SH-SY5Y (cell line): ENCODE data around the gene RUNDC1.
A peak's percentile ranks its signal among the peaks of the same experiment; 100 is the strongest.

Experiments used
- GATA2 ChIP-seq: IDR thresholded peaks from 2 replicates; pipeline ENCODE4 v1.6.1; 2011; ENCODE audit warnings: mild to moderate bottlenecking, low read depth, low read length
- GATA3 ChIP-seq: IDR thresholded peaks from 2 replicates; pipeline ENCODE4 v1.6.1; 2011; ENCODE audit warnings: low read depth, mild to moderate bottlenecking, low read length, moderate library complexity

The RUNDC1 gene

DNA sequence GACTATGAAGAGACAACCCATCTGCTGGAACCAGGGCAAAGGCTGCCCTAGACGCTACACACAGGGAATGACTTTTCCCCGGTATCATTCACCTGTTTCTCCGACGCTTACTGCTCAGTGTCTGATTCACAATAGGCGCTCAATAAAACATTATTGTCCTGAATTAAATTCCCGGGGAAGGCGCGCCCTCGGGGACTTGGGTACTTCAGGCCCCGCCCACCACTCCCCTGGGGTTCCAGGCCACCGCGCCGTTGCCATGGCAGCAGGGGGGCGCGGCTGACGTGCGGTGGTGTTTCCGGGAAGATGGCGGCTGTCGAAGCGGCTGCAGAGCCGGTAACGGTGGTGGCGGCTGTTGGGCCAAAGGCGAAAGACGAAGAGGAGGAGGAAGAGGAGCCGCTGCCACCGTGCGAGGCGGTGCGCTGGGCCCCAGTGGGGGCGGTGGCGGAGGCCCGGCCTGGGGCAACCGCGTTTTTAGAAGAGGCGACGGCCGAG, at the start of gene RUNDC1:
RUNDC1 (plus strand) TSS at position 292 of the 492 bp plus-strand sequence; CDS start at position 304, 12 bp downstream.
- TF ChIP-seq GATA2 (no peak), GATA3 (no peak)

DNA sequence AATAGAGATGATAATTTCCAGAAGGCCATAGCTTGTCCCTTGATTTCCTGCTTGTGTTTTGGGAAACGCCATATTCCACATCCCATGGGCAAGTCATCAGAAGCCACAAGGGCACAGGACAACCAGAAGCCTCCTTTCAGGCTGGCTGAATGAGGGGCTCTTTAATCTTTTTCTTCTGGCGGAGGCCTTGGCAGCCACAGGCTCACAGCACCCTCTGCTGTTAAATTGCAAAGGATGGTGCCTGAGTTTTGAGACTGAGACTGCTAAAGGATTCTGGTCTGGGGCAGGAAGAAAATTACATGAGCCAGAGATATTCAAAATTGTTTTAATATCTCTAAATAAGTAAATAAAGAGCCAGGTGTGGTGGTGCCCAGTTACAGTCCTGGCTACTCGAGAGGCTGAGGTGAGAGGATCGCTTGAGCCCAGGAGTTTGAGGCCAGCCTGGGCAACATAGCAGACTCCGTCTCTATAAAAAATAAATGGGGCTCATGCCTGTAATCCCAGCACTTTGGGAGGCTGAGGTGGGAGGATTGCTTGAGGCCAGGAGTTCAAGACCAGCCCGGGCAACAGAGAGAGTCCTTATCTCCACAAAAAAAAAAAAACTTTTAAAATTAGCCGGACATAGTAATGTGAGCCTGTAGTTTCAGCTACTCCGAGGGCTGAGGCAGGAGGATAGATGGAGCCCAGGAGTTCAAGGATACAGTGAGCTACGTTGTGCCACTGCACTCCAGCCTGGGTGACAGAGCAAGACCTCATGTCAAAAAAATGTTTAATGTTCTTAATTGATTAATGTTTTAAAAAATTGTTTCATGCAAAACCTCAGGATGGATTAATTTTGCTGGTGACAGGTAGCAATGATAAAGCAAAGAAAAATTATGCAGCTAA, 42.4 kb upstream of the RUNDC1 start:
- TF ChIP-seq GATA3, result no peak
- no peak for TF ChIP-seq GATA2

DNA sequence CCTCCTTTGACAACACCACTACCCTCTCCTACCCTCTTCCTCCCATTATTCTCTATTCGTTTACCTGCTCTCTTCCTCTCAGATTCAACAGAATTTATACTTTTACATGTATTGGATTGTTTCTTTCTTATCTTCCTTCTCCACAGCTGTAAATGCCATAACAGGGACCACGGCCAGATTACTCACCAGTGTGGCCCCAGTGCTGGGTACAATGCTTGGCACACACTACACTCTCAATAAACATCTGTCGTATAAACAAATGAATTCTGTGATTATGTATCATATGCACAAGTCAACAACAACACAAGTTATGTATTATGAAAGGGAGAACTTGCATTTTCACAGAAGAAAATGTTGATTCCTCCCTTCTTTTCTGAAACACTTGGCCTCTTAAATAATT, 36.2 kb upstream of the RUNDC1 start:
- TF ChIP-seq GATA2, result no peak
- no peak for TF ChIP-seq GATA3

DNA sequence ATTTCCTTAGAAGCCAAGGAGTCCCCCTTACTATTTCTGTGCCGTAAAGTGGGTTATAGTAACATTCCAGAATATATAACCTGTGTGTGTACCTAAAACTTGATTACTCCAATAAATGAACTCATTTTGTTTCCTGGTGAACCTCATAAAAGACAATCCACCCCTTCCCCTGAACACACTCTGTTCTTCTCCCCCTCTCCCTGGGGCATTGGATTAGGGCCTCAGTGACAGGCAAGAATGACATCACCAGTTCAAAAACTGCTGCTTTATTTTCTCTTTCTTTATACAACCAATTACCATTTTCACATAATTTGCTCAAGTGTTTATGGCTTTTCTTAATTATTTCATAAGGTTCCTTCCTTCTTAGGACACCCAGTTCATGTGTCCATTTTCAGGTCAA, 33.6 kb upstream of the RUNDC1 start:
- TF ChIP-seq GATA3 (no peak), GATA2 (no peak)

DNA sequence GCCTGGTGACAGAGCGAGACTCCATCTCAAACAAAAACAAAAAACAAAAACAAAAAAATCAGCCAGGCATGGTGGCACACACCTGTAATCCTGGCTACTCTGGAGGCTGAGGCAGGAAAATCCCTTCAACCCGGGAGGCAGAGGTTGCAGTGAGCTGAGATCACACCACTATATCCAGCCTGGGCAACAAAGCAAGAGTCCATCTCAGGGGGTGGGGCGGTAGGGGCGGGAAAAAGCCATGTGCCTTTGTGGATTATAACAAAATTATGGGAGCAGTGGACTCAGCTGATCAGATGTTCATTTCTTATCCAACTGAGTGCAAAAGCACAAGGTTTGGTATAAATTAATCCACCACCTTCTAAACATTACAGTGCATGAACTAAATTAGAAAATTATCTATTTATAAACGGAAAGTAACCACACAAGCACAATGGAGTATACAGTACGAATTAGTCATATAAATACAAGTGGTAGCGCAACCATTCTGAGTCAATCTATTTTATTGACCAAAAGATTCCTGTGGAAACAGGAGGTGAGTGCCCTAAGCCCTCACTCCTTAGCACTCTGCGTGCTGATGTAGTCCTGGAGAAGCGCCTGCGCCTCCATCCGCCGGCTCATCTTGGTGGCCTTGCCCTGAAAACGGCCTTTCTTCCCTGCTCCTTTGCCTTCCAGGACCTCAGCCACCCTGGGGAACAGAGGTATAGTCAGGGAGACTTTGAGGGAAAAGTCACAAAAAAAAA, 30.2 kb upstream of the RUNDC1 start:
- TF ChIP-seq GATA2 (no peak), GATA3 (no peak)

DNA sequence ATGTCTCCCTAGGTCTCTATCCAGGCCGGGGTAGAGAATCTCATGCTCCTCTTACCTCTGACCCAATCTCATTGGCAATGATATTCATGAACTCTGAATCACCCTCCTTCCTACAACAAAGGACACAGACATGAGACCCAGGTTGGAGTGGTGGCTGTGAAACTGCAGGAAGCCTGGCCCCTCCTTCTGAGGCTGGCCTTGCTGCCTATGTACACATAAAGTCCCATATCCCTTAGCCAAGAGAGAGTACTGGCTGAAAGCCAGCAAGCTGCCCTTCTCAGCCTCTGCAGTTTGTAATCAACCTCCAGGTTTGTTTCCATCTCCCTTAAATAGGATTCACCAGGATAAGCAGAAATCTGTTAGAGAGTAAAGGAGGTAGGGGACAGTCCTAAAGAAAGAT, 26.7 kb upstream of the RUNDC1 start:
- no peak for TF ChIP-seq GATA2
- no peak for TF ChIP-seq GATA3

DNA sequence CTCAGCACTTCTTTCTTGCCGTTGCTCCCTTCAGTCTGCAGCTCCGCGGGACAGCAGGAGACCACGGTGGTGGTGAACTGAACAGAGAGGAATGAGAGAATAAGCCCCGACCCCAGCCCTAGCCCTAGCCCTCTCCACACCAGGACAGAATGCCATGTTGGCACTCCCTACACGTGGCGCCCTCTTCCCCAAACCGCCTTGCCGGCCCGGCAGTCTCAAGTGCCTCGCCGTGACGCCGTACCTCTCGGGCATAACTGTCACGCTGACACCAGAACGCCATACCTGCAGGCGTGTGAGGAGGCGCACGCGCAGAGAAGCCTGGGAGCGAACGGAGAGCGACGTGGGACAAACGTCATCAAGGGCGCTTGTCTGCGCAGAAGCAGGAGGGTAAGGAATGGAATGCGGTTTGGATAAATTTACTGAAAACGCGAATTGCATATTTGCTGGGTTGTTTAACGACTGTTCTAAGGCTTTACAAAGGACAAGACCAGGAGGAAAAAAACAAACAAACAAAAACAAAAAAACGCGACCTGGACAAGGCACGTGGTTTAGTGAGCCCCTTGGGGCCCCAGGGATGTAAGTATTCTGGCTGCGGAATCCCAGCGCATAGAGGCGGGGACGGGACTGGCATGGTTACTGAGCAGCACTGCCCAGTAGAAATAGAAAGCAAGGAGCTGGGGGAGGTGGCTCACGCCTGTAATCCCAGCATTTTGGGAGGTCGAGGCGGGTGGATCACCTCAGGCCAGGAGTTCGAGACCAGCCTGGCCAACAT, 16.0 kb upstream of the RUNDC1 start, which contains the start of gene AARSD1:
AARSD1 (minus strand) TSS at position 294 of the 772 bp plus-strand sequence; CDS start at position 280, 14 bp downstream.
- TF ChIP-seq GATA2 (no peak), GATA3 (no peak)

DNA sequence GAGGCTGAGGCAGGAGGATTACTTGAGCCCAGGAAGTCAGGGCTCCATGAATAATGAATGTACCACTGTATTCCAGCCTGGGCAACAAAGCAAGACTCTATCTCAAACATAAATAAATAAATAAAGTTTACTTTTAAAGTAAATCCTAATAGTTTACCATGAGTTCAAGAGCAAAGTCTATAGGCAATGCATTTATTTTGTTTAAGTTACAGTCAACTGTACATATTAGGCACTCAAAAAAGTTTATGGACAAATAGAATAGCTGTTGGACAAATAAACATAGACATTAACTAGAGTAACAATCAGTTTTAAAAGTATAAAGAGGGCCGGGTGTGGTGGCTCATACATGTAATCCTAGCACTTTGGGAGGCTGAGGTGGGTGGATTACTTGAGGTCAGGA, 12.4 kb upstream of the RUNDC1 start:
- TF ChIP-seq GATA2 (no peak), GATA3 (no peak)

DNA sequence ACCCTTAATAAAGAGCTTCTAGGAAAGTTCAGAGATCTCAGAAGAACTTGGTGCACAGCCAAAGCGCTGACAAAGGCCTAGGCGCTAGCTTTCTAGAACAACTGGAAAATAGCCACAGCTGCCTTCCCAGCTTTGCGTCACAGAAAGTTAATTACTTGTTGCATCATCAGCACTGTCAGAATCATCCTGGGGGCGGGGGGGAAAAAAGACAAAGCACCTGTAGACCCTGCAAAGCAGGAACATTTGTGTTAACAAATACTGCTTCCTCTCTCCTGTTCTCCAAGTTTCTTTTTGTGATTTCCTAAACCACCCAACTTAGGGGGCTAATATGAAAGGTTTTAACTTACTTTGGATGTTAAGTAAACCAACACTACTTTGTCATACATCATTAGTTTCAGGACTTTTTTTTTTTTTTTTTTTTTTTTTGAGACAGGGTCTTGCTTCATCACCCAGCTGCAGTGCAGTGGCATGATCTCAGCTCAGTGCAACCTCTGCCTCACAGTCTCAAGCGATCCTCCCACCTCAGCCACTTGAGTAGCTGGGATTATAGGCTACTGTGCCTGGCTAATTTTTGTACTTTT, 11.3 kb upstream of the RUNDC1 start:
- TF ChIP-seq GATA2 (no peak), GATA3 (no peak)

DNA sequence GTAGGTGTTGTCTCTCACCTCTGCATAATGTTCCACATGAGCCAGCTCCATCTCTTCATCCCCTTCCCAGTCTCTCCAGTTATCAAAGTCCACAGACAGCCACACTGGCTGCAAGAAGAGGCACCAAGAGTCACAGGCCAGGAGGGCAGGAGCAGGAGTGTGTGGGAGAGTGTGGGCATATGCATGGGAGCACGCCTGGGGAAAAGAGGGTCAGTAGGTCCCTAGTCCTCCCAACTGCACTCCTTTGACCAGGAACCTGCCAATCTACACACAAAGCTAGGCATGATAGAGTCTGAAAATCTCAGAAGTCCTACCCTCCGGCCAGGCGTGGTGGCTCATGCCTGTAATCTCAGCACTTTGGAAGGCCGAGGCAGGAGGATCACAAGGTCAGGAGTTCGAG, 8.8 kb upstream of the RUNDC1 start:
- TF ChIP-seq GATA2, result no peak
- TF ChIP-seq GATA3, result no peak

DNA sequence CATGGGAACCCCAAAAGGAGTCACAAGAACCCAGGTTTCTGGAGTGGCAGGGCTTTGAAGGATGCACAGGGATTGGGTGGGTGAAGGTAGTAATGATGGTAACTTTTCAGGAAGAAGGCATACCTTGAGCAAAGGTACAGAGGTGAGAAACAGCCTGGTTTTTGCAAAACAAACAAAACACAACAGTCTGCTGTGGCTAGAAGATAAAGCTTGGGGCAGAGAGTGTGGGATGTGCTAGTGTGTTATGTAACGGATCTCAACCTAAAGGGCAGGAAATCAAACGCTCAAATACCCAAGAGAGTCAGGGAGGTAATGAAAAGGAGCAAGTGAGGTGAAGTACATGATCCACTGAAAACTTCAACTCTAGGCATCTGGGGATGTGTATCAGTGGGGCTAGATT, 5.1 kb upstream of the RUNDC1 start:
- TF ChIP-seq GATA2, result no peak
- no peak for TF ChIP-seq GATA3

DNA sequence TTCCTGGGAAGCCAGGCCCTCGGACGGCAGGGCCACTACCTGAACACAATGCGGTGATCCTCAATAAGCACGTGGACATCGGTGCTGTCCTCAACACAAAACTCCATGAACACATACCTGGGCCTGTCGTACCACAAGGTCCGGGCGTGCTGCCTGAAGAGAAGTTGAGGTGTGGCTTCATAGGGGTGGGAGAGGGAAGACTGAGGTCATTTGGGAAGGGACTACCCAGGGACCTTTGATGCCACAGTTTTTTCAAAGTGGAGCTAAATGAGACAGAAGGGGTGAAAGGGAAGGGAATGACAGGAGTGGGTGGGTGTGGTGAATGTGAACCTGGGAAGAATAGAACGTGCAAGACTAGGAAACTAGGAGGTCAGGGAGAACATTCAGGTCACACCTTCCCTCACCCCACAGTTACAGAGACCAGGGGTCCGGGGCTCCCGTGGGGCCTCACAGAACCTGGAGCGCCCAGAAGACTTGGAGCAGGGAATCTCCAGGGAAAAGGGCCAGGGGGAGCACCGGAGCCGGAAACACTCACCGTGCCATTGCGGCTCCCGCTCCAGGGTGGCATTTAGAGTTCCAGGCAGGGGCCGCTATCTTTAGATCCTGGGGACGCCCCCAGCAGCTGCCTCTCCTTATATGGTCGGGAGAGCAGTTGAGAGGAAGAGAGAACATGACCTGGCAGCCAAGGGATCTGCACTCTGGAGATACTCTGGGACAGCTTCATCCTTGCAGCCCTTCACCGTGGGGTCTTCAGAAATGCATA, 673 bp upstream of the RUNDC1 start, which contains the start of gene PTGES3L:
PTGES3L (minus strand) TSS at position 570 of the 763 bp plus-strand sequence; CDS start at position 543, 27 bp downstream.
- TF ChIP-seq GATA3 (no peak), GATA2 (peak; percentile 71)
